HL-60 (cell line): Measurements from ENCODE around the gene TENM4.

Experiments
- DNase-seq, 2 experiments: peaks; one replicate each; pipeline ENCODE4 v3.0.0-alpha.2; 2010 to 2020; ENCODE audit warnings: low read depth in 1 of 2, low spot score in 1 of 2
- H3K27ac ChIP-seq: fragments of 250-450 bp; sonication (Bioruptor Pico); replicated peaks from 2 replicates; pipeline ENCODE4 v1.5.1; 2020; ENCODE audit warnings: mild to moderate bottlenecking, moderate library complexity
- H3K27me3 ChIP-seq: fragments of 250-450 bp; sonication (Bioruptor Pico); 2 replicates; pipeline ENCODE4 v1.5.1; 2021; ENCODE audit warnings: mild to moderate bottlenecking, moderate library complexity; ENCODE audit not compliant: insufficient read depth, poor library complexity, severe bottlenecking
- H3K4me3 ChIP-seq: replicated peaks from 2 replicates; pipeline ENCODE4 v1.5.1; 2011; ENCODE audit warnings: mild to moderate bottlenecking, control low read depth, low read length; ENCODE audit not compliant: insufficient read depth
- CTCF ChIP-seq: IDR thresholded peaks from one replicate; pipeline ENCODE4 v1.5.1; 2011; ENCODE audit warnings: low read length, control low read depth, inconsistent platforms; ENCODE audit not compliant: insufficient read depth
- GABPA ChIP-seq: IDR thresholded peaks from 2 replicates; pipeline ENCODE4 v1.6.1; 2012; ENCODE audit warnings: low read depth
- POLR2AphosphoS5 ChIP-seq: IDR thresholded peaks from 2 replicates; pipeline ENCODE4 v1.6.1; 2012; ENCODE audit warnings: low read depth
- REST ChIP-seq: IDR thresholded peaks from 2 replicates; pipeline ENCODE4 v1.6.1; 2012; ENCODE audit warnings: low read depth; ENCODE audit not compliant: insufficient replicate concordance
- SPI1 ChIP-seq: IDR thresholded peaks from 2 replicates; pipeline ENCODE4 v1.6.1; 2012; ENCODE audit warnings: low read depth, mild to moderate bottlenecking, borderline replicate concordance

TENM4 gene

DNA sequence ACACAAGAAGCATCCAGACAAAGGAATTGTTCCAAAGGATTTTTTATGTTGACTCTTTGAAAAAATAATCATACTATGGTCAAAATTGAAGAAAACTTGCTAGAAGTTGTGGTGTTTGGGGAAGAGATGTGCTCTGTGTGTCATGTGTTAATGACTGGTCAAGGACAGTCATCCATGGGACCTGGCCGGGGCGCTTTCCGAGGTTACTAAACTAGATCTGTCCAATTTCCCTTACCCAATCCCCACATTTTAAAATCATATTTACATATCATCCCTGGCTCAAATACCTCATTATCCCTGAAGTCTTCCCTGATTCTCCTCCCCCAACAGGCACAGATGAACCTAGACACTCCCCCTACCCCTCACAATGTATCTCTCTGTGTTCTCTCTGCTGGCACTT, 289.4 kb downstream of the TENM4 start:
- Histone ChIP-seq H3K27me3 (no peaks in the 10 kb centered on the region), H3K27ac (no peak overlapping the region), H3K4me3 (no peak overlapping the region)
- TF ChIP-seq POLR2AphosphoS5 (no peak), SPI1 (no peak), REST (no peak), CTCF (no peak), GABPA (no peak)
- DNase-seq, result no peak

GRCh38 chr11:79150966-79151365, 289.9 kb downstream of the TENM4 start:
- Histone ChIP-seq H3K4me3 (no peak overlapping the region), H3K27me3 (no peaks in the 10 kb centered on the region), H3K27ac (no peak overlapping the region)
- no peak for DNase-seq
- TF ChIP-seq CTCF (no peak), SPI1 (no peak), POLR2AphosphoS5 (no peak), REST (no peak), GABPA (no peak)

DNA sequence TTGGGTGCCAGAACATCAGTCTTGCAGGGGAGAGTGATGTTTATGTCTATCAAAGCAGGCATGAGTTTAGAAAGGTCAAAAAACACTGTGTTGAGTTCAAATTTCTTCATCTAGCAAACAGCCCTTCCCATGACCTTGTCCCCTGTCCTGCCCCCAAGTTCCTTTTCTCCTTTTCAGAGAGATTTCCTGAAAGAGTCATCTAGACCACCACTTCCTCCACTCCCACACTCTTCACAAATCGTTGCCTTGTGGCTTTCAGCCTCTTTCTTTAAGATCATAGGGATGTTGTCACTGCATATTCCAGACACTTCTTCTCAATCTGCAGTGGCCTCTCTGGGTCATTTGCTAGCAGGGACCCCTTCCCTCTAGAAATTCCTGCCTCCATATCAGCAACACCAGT, 290.5 kb downstream of the TENM4 start:
- TF ChIP-seq REST, result no peak
- TF ChIP-seq CTCF, result no peak
- TF ChIP-seq SPI1, result no peak
- no peak for TF ChIP-seq POLR2AphosphoS5
- TF ChIP-seq GABPA, result no peak
- Histone ChIP-seq H3K27me3 (no peaks in the 10 kb centered on the region), H3K27ac (no peak overlapping the region), H3K4me3 (no peak overlapping the region)
- DNase-seq, result no peak
